DMS 273 (cell line): ENCODE data around the gene SCO1.
"Not testable (repeated sequence)": the region's sequence is repeated elsewhere in the genome, so short reads cannot be mapped to it uniquely, and the experiment has no call there.

Experiments used
- DNase-seq: peaks from one replicate; lab custom pipeline; 2025; ENCODE audit not compliant: unreplicated experiment; lab: John Stamatoyannopoulos, UW

The SCO1 gene

DNA sequence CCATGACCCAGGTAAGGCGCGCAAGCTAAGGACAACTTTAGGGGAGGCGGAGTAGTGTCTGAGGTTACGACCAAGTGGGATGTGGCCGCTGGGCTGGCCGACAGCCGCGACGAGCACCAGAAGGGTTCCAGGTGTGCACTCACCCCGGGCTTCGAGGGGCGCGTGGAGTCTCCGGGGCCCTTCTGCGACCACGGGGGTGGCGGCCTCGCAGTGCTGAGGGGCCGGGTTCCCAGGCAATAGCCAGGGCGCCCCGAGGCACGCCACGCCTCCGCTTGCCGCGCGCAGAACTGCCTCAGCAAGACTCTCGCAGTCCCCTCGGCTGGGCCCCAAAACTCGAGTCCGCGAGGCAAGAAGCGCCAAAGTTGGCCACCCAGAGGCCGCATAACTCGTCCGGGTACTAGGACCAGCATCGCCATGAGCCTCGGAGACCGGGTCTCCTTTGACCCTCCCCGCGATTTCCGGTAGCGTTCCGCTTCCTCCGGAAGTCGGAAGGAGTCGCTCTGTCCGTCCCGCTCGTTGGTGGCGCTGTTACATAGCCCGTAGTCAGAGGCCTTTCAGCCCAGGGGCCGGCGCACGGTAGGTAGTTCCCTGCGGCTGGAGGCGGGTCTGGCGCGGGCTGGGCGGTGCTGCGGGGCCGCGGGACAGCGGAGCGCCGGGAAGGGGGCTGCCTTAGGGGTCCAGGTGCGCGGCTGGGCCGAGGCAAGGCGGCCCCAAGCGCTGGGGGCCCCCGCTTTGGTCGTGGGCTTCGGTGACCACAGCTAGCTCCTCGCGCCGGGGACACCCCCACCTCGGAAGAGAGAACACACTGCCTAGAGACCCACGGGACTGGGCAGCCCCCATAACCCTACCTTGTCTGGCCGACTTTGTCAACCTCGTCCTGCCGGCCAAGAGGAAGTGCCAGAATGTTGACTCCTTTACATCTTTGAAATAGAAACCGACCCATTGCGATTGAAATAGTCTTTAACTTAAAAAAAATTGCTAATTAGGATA is at the start of gene SCO1, which contains the start of gene ADPRM:
Gene SCO1, minus strand, starts transcription at position 442 of the 990 bp plus-strand sequence. Its CDS starts 26 bp downstream, at position 416.
Gene ADPRM, plus strand, starts transcription at position 503 of the 990 bp plus-strand sequence. CDS start 7,333 bp downstream, outside the sequence.
- peak; percentile 94 for DNase-seq

DNA sequence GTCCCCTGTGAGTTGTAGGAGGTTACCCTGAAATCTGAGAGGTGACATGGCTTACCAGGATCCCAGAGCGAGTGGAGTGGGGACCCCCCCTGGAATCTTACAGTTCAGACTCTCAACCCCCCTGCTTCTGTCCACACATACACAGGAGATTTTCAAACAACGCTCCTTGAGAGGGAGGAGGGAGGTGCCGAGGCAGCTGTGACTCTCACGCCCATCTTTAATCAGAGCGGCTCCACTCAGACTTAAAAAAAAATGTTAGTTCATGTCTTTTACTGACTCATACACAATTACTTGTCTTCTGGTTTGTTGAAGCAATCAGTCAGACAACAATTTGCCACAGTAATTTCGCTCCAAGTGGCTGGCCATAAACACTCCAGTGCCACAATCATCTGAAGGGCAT is 47.9 kb upstream of the SCO1 start:
- no peak for DNase-seq

DNA sequence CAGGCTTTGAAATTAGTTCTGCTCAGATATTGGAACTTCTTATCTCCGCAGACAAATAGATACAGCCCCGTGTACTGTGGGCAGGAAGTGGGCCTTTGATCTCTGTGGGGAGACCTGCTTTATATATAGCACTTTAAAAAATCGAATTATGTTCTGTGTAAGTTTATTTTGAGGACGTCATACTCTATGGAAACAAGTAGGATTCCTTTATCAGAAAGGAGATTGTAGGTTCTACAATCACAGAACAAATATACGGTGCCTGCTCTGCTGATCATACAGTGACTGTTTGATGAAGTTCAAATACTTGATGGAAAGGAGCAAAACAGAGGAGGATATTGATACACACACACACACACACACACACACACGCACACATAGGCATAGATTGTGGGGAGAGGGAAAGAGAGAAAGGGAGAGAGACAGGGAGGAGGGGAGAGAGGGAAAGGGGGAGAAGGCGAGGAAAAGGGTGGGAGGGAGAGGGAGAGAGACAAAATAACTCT is 47.2 kb upstream of the SCO1 start:
- no peak for DNase-seq

DNA sequence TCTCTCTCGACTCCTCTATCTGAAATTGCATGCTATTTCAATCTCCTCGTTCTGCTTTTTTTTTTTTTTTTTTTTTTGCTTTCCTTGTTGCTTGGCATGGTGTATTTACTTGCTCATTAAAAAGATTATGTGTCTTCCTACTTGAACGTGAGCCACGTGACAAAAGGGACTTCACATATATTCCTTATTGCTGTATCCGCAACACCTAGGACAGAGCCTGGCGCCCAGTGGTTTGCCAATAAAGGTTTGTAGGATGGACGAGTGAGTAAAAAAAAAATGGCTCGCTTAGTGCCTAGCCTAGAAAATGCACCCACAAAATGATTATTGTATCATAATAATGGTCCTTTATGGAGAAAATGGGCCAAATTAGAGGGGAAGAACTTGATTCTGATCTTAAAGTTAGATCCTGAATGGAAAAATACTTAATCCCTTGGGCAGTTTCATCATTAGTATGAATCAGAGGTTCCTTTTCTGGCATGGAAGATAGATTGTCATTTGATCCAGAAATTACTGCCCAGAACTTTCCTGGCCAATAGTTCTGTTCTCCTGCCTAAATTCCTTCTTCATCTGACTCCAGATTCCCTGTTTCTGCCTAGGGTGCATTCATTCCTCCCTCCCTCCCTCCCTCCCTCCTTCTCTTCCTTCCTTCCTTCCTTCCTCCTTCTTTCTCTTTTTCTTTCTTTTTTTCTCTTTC is 46.1 kb upstream of the SCO1 start:
- no peak for DNase-seq

DNA sequence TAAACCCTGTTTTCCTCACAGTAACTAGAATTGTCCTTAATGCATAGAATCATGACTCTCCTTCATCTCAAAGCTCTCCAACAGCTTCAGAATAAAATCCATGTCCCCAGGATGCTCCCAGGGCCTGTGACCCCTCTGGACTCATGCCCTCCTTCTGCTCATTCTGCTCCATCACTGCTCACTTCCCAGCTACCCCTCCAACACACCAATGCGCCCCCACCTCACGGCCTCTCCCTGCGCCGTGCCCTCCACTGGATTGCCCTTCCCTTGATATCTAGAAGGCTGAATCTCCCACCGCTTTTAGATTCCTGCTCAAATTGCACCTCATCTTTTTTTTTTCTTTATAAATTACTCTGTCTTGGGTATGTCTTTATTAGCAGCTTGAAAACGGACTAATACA is 45.1 kb upstream of the SCO1 start:
- no peak for DNase-seq

DNA sequence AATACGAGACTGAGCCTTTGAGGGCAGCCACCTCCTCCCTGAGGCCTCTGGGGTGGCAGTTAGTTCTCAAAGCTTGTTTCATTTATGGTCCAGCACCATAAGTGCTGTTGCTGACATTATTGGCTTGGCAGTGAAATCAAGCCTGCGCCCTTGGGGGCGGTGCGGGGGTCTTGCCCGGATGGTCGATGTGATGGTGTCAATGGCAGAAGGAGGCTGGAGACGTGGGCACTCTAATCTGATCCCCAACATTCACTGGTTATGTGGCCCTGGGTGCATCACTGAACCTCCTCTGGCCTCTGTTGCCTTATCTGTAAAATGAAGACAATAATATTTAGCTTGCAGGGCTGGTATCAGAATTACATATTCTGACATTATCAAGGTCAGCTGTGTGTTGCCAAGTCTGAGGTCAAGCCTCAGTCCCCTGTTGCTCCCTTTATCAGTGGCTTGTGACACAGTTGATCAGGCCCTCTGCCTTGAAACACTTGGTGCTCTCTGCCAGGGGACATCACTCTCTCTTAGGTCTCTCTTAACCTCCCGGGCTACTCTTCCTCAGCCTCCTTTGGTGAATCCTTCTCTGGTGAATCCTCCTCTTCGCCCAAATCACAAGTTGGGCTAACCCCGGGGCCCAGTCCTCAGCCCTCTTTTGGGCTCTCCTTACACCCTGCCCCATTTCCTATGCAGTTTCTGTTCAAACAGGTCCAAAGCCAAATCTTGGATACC is 44.2 kb upstream of the SCO1 start:
- DNase-seq = no peak

DNA sequence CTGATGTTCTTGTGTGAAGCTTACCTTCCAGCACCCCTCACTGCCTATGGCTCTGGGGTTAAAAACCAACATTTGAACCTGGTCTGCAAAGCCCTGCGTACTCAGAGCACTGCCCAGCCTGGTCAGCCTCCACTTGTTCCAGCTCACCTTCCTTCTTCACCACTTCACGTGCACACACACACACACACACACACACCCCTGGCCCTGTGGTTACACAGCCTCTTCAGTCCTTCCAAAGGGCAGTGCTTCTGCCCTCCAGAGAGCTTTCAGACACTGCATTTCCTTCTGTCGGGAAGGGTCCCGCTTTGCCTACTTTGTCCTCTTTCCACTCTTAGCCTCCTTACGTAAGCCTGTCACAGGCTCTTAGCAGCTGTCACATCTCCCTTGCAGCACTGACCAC is 42.1 kb upstream of the SCO1 start:
- DNase-seq = no peak

DNA sequence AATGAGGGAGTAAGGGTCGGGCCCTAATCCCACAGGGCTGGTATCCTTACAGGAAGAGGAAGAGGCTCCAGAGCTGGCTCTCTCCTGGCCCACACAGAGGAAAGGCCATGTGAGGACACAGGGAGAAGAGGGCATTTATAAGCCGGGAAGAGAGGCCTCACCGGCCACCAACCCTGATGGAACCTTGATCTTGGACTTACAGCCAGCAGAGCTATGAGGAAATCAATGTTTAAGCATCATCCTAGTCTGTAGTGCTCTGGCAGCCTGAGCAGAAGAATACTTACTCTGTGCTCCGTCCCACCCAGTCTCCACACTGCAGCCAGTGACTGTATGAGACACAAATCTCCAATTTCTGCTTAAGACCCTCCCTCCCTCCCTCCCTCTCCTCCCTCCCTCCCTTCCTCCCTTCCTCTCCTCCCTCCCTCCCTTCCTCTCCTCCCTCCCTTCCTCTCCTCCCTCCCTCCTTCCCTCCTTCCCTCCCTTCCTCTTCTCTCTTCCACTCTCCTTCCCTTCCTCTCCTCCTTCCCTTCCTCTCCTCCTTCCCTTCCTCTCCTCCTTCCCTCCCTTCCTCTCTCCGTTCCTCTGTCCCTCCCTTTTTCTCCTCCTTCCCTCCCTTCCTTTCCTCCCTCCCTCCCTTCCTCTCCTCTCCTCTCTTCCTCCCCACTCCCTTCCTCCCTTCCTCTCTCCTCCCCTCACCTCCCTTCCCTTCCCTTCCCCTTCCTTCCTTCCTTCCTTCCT is 41.4 kb upstream of the SCO1 start:
- no peak for DNase-seq

DNA sequence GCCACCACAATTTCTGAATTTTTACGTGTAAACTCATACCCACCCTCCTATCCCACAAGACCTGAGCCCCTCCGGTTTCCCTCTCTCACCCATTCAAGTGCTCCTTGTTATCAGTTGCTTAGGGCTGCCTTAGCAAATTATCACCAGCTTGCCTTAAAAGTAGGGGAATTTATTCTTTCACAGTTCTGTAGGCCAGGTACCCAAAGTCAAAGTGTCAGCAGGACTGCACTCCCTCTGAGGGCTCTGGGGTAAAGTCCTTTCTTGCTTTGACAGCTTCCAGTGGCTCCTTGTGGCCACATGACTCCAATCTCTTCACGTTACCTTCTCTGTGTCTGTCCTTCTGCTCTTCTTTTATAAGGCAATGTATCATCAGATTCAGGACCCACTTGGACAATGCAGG is 40.4 kb upstream of the SCO1 start:
- DNase-seq = no peak

DNA sequence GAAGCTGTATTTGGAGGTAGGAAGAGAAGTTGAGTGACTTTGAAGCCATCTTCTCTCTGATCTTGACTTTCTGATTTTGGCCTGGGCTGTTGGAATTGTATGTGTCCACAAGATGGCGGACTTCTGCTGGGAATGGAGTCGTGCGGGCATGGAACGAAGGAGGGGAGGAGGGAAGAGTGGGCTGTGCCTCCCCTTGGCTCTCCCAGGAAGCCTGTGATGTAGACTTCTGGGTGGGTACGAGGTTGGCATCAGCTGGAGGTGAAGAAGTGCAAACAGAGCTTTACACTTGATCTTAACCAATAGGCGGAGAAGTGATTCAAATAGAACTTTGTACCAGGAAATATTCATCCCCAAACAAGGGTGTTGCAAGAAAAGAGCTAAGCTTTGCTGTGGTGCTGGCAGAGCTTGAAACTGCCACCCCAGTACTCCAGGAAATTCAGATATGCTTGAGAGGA is 39.9 kb upstream of the SCO1 start:
- DNase-seq = peak; percentile 72

DNA sequence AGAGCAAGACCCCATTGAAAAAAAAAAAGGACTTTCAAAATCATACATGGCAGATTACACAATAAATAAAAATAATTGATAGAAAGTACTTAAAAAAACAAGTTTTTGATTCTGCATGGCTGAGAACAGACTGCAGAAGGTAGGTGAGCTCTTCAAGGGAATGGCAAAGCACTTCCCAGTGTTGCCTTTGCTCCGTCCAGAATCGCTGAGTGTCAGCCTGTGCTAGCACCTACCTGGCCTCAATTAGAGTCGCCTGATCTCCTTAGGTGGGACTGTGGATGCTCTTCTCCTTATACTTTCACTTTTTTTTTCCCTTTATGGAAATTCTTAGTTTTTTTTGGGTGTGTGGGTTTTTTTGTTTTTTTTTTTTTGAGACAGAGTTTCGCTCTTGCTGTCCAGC is 38.5 kb upstream of the SCO1 start:
- no peak for DNase-seq

DNA sequence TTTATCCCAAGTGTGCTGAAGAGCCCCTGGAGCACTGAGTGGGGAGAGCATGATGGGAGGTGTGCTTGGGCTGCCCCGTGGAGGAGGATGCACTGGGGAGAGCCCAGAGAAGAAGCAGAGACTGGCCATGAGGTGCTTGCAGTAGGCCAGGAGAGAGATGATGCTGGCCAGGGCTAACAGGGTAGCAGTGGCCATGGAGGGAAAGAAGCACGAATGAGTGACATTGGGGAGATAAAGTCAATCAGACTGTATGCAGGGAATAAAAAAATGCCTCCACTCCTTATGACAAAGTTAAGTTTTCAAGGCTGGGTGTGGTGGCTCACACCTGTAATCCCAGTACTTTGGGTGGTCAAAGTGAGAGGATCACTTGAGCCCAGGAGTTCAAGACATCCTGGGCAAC is 37.9 kb upstream of the SCO1 start:
- DNase-seq = no peak

DNA sequence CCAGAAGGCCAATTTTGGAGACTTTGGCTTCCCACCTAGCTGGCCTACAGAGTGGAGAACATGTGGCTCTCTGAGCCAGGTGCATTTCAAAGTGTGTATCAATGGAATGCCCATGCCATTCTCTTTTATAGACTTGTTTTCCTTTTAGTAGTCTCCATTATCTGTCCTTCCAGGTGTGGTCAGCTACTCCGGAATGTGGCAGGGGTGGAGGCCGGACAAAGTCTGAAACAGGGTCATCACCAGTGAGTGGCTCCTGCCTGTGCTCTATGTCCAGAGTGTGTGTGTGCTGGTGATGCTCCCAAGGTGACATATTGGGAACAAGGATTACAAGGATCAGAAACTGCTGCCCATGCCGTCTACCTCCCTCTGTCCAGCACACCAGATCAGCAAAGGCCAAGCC is 36.3 kb upstream of the SCO1 start:
- no peak for DNase-seq

DNA sequence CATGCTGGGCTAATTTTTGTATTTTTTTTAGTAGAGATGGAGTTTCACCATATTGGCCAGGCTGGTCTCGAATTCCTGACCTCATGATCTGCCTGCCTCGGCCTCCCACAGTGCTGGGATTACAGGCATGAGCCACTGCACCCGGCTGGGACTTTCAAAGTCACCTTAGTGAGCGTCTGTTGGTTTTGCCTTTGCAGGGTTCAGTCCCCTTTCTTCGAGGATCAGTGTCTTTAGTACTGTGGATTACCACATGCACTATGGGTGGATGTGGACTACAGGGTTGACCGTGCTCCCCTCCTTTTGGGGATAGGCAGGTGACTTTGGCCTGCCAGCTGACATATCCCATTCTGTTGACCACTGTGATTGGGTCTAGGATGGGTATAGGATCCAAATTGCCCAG is 34.8 kb upstream of the SCO1 start:
- not testable (repeated sequence) for DNase-seq

DNA sequence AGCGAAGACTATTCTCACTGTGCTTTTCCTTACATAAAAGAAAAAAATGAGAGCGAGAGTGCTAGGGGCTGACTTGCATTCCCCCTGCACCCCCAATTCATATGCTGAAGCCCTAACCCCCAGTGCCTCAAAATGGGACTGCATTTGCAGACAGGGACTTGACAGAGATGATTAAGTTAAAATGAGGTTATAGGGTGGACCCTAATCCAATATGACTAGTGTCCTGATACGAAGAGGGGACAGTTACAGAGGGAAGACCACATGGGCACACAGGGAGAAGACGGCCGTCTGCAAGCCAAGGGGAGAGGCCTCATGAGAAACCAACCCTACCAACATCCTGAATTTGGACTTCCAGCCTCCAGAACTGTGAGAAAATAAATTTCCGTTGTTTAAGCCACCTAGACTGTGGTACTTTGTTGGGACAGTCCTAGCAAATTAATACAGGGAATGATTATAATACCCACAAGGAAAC is 34.1 kb upstream of the SCO1 start:
- DNase-seq = no peak

DNA sequence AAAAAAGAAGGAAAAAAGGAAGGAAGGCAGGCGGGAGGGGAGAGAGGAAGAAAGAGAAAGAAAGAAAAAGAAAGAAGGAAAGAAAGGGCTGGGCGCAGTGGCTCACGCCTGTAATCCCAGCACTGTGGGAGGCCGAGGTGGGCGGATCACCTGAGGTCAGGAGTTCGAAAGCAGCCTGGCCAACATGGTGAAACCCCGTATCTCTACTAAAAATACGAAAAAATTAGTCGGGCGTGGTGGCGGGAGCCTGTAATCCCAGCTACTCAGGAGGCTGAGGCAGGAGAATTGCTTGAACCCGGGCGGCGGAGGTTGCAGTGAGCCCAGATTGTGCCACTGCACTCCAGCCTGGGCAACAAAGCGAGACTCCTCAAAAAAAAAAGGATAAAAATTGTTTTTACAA is 32.9 kb upstream of the SCO1 start:
- DNase-seq = not testable (repeated sequence)

DNA sequence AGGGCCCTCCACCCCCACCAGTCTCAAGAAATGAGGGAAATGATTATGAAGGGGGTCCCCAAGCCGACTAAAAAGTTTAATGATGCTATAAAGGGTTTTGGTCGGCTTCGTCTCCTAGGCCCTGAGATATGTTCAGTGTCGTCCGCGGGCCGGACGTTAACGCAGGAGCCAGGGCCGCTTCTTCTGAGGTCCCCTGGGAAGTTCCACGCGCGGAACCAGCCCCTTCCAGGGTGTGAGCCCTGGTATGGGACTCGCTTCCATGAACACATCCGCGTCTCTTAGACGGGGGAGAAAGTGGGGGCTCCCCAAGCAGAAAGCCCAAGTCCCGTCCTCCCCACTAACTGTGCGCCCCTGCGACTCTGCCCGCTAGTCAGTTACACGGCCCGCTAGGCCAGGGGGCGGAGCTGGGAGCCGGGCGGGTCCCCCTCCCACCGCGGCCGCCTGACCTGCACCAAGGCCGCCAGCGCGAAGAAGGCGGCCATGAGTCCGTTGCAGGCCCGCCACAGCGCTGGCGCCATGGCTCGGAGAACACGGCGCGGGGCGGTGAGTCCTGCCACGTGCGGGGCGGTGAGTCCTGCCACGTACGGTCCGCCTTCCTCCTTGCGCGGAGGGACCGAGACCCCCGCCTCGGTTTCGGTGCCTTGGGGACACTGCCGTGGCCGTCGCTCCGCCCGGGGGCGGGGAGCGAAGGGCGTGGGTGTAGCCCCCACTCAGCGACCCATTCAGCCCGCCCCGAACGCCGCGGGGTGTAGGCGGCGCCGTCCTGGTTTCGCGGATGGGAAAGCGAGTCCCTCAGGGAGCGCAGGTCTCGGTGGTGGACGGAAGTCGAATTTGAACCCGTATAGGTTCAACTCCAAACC is 32.2 kb upstream of the SCO1 start, which contains the start of gene TMEM220:
Gene TMEM220, minus strand, starts transcription at position 690 of the 860 bp plus-strand sequence. Its CDS starts 172 bp downstream, at position 518.
- DNase-seq = peak; percentile 68

DNA sequence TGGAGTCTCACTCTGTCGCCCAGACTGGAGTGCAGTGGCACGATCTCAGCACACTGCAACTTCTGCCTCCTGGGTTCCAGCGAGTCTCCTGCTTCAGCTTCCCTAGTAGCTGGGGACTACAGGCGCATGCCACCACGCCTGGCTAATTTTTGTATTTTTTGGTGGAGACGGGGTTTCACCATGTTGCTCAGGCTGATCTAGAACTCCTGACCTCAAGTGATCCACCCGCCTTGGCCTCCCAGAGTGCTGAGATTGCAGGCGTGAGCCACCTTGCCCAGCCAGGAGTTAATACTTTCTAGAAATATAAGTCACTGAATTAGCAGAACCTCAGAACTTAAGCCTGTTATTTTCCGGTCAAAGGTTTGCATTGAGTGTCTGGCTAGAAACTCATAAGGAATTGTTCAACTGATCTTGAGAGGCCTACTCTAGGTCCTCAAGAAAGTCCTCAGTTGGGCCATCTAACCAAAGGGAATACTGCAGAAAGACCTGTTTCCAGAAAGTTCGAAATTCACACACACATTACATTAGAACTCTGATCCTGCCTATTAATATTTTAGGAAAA is 31.1 kb upstream of the SCO1 start:
- no peak for DNase-seq

DNA sequence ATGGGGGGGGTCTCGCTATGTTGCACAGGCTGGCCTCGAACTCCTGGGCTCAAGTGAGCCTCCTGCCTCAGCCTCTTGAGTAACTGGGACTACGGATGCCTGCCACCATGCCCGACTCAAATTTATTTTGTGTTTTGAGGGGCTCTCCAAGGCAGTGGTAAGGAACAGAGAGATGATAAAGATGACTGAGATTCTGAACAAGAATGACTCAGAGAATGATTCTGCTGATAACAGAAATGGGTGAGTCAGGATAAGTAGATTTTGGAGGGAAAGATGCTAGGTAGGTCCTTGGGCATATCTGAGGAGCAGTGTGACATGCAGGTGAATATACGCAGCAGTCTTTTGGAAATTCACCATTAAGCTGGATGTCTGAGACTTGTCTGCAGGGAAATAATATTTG is 29.9 kb upstream of the SCO1 start:
- no peak for DNase-seq
